Common myeloid progenitor, CD34-positive (primary cell): ENCODE data around the gene CD177. TPM values are rescaled to one million over a fixed set of nuclear protein-coding genes. Genes with fewer than 3 reads are reported as not detected.

Experiments used
- CTCF ChIA-PET: fragments of 350-600 bp; sonication (Branson Sonifier 250); formaldehyde crosslinking; loops from one replicate; lab custom pipeline; 2021; ENCODE audit warnings: antibody characterized with exemption; lab: Charles Lee
- POLR2A ChIA-PET: fragments of 350-600 bp; sonication (Branson Sonifier 250); formaldehyde crosslinking; loops from one replicate; lab custom pipeline; 2021; ENCODE audit warnings: antibody characterized with exemption; lab: Charles Lee
- DNase-seq, 3 donors: peaks; one replicate each; pipeline versions ENCODE4 v3.0.0 to v3.0.0-alpha.2; 2013
- H3K27ac ChIP-seq, 2 experiments: 1 replicate in 1 of 2; 2 replicates in 1 of 2; pipeline ENCODE4 v1.7.0; 2013; ENCODE audit warnings: inconsistent platforms in 2 of 2, low read length in 2 of 2, mild to moderate bottlenecking in 2 of 2, low read depth in 1 of 2, moderate library complexity in 1 of 2; ENCODE audit not compliant: severe bottlenecking in 2 of 2, insufficient read depth in 1 of 2, poor library complexity in 1 of 2
- H3K27me3 ChIP-seq, 5 experiments: replicated peaks in 2 of 5; 1 replicate in 3 of 5; 2 replicates in 2 of 5; pipeline versions ENCODE4 v1.6.1 to v1.7.0; 2013; ENCODE audit warnings: low read length in 4 of 5, mild to moderate bottlenecking in 2 of 5, moderate library complexity in 2 of 5, inconsistent platforms in 1 of 5; ENCODE audit not compliant: insufficient read depth in 5 of 5, control insufficient read depth in 4 of 5
- H3K36me3 ChIP-seq, 4 experiments: 1 replicate in 2 of 4; 2 replicates in 2 of 4; pipeline versions ENCODE4 v1.6.1 to v1.7.0; 2013; ENCODE audit warnings: low read length in 3 of 4, control low read depth in 1 of 4, mild to moderate bottlenecking in 1 of 4; ENCODE audit not compliant: control insufficient read depth in 4 of 4, insufficient read depth in 4 of 4
- H3K4me1 ChIP-seq, 4 experiments: 1 replicate in 3 of 4; 2 replicates in 1 of 4; pipeline versions ENCODE4 v1.6.1 to v1.7.1; 2013; ENCODE audit warnings: low read length in 3 of 4, mild to moderate bottlenecking in 3 of 4, control low read depth in 1 of 4, inconsistent platforms in 1 of 4, moderate library complexity in 1 of 4; ENCODE audit not compliant: control insufficient read depth in 4 of 4, insufficient read depth in 4 of 4; ENCODE audit errors: control extremely low read depth in 1 of 4
- H3K4me3 ChIP-seq, 7 experiments: 1 replicate in 4 of 7; 2 replicates in 3 of 7; pipeline versions ENCODE4 v1.5.1 to v1.7.0; 2013; ENCODE audit warnings: mild to moderate bottlenecking in 7 of 7, low read length in 6 of 7, moderate library complexity in 6 of 7, inconsistent platforms in 2 of 7, low read depth in 2 of 7, control low read depth in 1 of 7; ENCODE audit not compliant: insufficient read depth in 4 of 7, control insufficient read depth in 1 of 7; ENCODE audit errors: extremely low read depth in 1 of 7
- H3K9me3 ChIP-seq, 5 experiments: 1 replicate in 4 of 5; 2 replicates in 1 of 5; pipeline versions ENCODE4 v1.6.1 to v1.7.1; 2013; ENCODE audit warnings: low read length in 4 of 5, mild to moderate bottlenecking in 2 of 5, inconsistent platforms in 1 of 5, low read depth in 1 of 5, moderate library complexity in 1 of 5; ENCODE audit not compliant: control insufficient read depth in 4 of 5, insufficient read depth in 2 of 5; ENCODE audit errors: control extremely low read depth in 1 of 5
- WGBS: methylation state at CpG from one replicate; pipeline ENCODE4 v1.1.5; 2013; ENCODE audit not compliant: insufficient coverage; 5-methylcytosine and 5-hydroxymethylcytosine counted together
- polyA plus RNA-seq: library from polyadenylated mRNA; unstranded; fragments of 120-200 nt; gene quantifications from one replicate; pipeline ENCODE4 v1.2.1, GENCODE V29; 2013

The CD177 gene, protein sequence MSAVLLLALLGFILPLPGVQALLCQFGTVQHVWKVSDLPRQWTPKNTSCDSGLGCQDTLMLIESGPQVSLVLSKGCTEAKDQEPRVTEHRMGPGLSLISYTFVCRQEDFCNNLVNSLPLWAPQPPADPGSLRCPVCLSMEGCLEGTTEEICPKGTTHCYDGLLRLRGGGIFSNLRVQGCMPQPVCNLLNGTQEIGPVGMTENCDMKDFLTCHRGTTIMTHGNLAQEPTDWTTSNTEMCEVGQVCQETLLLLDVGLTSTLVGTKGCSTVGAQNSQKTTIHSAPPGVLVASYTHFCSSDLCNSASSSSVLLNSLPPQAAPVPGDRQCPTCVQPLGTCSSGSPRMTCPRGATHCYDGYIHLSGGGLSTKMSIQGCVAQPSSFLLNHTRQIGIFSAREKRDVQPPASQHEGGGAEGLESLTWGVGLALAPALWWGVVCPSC
- polyA plus RNA-seq: 0.20 TPM

DNA sequence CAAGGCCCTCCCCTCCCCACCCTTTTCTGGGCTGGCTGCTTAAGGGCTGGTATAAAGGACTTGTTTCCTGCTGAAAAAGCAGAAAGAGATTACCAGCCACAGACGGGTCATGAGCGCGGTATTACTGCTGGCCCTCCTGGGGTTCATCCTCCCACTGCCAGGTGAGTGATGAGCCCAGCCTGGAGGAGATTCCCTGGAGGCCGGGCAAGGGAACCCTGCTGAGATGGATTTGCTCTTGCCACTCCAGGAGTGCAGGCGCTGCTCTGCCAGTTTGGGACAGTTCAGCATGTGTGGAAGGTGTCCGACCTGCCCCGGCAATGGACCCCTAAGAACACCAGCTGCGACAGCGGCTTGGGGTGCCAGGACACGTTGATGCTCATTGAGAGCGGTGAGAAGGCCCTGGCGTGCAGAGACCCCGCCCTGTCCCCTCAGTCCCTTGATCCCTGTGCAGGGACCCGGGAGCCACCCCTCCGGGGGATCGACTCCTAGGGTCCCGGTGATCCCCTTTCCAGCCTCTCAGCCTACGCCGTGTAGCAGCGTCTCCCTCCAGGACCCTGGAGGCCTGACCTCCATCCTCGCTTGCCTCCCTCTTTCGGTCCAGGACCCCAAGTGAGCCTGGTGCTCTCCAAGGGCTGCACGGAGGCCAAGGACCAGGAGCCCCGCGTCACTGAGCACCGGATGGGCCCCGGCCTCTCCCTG is at the start of gene CD177:
CD177 (plus strand) TSS at position 81 of the 699 bp plus-strand sequence; CDS start at position 110, 29 bp downstream.
- POLR2A ChIA-PET: no interaction called here
- Histone ChIP-seq H3K4me1 (peaks cover 0 to 19% (median 13%) of the 10 kb centered on the region in 4 experiments), H3K27me3 (peaks cover 0 to 12% (median 0%) of the 10 kb centered on the region in 5 experiments), H3K4me3 (peak within 1 kb of the TSS in 2 of 7 experiments; percentile 26 to 45), H3K27ac (no peak within 1 kb of the TSS), H3K36me3 (no peaks in the 10 kb centered on the region), H3K9me3 (no peaks in the 10 kb centered on the region)
- DNase-seq: no peak
- WGBS: 61% methylated on average over 26 of the region's 27 CpGs
- CTCF ChIA-PET: no interaction called here

DNA sequence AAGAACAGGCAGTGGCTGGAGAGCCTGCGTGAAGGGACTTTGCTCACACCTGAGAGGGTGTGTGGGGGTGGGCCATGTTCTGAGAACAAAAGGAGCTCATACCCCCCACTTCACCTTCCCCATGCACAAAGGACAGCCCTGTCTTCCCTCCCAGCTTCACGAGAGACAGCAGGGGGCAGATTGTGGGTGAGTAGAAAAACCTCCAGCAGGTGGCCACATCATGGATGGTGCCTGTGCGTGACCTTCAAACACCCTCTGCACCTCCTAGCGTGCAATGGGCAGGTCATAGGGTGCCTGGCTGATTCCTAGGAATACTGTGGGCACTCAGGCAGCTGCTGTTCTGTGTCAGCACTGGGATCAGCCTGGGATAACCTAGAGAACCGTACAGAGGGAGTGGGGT is 47.8 kb upstream of the CD177 start:
- peaks cover 0 to 8% (median 0%) of the 10 kb centered on the region in 5 experiments for H3K27me3 ChIP-seq
- no peak overlapping the region for H3K27ac ChIP-seq
- H3K9me3 ChIP-seq: peaks cover 0 to 10% (median 3%) of the 10 kb centered on the region in 5 experiments
- H3K4me1 ChIP-seq: peaks cover 0 to 5% (median 2%) of the 10 kb centered on the region in 4 experiments
- H3K36me3 ChIP-seq: no peaks in the 10 kb centered on the region
- no peak overlapping the region for H3K4me3 ChIP-seq
- POLR2A ChIA-PET: no interaction called here
- WGBS: 90% methylated on average over 2 of the region's 5 CpGs
- peak; percentile 16 to 47 (median 41) for DNase-seq
- CTCF ChIA-PET: interaction anchor here (0.9 to 1.6 kb wide), 3 partner anchors 114 to 123 kb away, joined by 3 to 18 read pairs (median 4); no protein-coding TSS in a partner anchor

DNA sequence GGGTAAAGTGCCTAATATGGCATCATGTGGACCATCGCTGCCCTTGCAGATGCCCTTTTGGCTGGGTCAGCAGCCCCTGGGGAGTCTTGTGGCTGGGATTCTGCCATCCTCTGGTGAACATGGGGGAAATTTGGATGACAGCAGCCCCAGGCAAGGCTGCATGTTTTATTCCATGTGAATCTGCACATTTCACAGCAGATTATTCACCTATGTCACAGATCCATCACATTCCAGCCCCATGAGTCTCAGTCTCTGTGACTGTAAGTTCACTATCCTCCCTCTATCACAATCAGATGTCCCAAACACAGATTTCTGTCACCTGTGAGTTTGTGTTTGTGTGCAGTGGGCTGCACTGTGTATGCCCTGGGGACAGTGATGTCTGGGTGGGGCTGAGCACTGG is 47.4 kb upstream of the CD177 start:
- Histone ChIP-seq H3K27ac (no peak overlapping the region), H3K4me1 (peaks cover 0 to 5% (median 2%) of the 10 kb centered on the region in 4 experiments), H3K36me3 (no peaks in the 10 kb centered on the region), H3K4me3 (no peak overlapping the region), H3K9me3 (peaks cover 0 to 10% (median 3%) of the 10 kb centered on the region in 5 experiments), H3K27me3 (peaks cover 0 to 8% (median 0%) of the 10 kb centered on the region in 5 experiments)
- 90% methylated on average over 1 of the region's 1 CpG for WGBS
- POLR2A ChIA-PET: no interaction called here
- CTCF ChIA-PET: interaction anchor here (0.9 to 1.6 kb wide), 2 partner anchors 120 to 122 kb away, joined by 4 to 18 read pairs; no protein-coding TSS in a partner anchor
- no peak for DNase-seq

- Histone ChIP-seq H3K9me3 (peaks cover 0 to 10% (median 3%) of the 10 kb centered on the region in 5 experiments), H3K36me3 (no peaks in the 10 kb centered on the region), H3K27me3 (peaks cover 0 to 8% (median 0%) of the 10 kb centered on the region in 5 experiments), H3K4me1 (peaks cover 0 to 5% (median 2%) of the 10 kb centered on the region in 4 experiments), H3K4me3 (no peak overlapping the region), H3K27ac (no peak overlapping the region)
- DNase-seq: no peak
- POLR2A ChIA-PET: no interaction called here
- CTCF ChIA-PET: interaction anchor here (0.7 to 1.4 kb wide), 2 partner anchors 117 to 138 kb away, joined by 3 to 5 read pairs; no protein-coding TSS in a partner anchor
- 89% methylated on average over 5 of the region's 5 CpGs for WGBS
These were observed 45.2 kb upstream of the CD177 start for GRCh38 chr19:43308244-43308815.

GRCh38 chr19:43309466-43309865 is 44.0 kb upstream of the CD177 start:
- Histone ChIP-seq H3K4me1 (peaks cover 0 to 5% (median 2%) of the 10 kb centered on the region in 4 experiments), H3K9me3 (peaks cover 0 to 10% (median 3%) of the 10 kb centered on the region in 5 experiments), H3K4me3 (no peak overlapping the region), H3K36me3 (no peaks in the 10 kb centered on the region), H3K27ac (no peak overlapping the region), H3K27me3 (peaks cover 0 to 8% (median 0%) of the 10 kb centered on the region in 5 experiments)
- DNase-seq: no peak
- 90% methylated on average over 3 of the region's 4 CpGs for WGBS
- ChIA-PET CTCF (no interaction called here), POLR2A (no interaction called here)

- CTCF ChIA-PET: no interaction called here
- Histone ChIP-seq H3K27me3 (peaks cover 0 to 8% (median 0%) of the 10 kb centered on the region in 5 experiments), H3K9me3 (peaks cover 0 to 10% (median 3%) of the 10 kb centered on the region in 5 experiments), H3K36me3 (no peaks in the 10 kb centered on the region), H3K4me1 (peaks cover 0 to 5% (median 2%) of the 10 kb centered on the region in 4 experiments), H3K4me3 (no peak overlapping the region), H3K27ac (no peak overlapping the region)
- 100% methylated on average over 3 of the region's 3 CpGs for WGBS
- DNase-seq: no peak
- POLR2A ChIA-PET: no interaction called here
These were observed 43.3 kb upstream of the CD177 start for GRCh38 chr19:43310221-43310620.
